GM21528 (cell line): ENCODE data around the gene PERP.
"Not testable (repeated sequence)": the region's sequence is repeated elsewhere in the genome, so short reads cannot be mapped to it uniquely, and the experiment has no call there.

ENCODE experiments used
- ATAC-seq: cut with Tn5 transposase; IDR thresholded peaks from one replicate; pipeline ENCODE4 v1.9.1; 2021; ENCODE audit warnings: mild to moderate bottlenecking, moderate library complexity; ENCODE audit not compliant: unreplicated experiment, low FRiP score

Gene PERP

GRCh38 chr6:138107078-138107751, at the start of gene PERP:
TSS of gene PERP (minus strand) at chr6:138107419. CDS start at chr6:138107340, 79 bp downstream.
- peak; percentile 66 for ATAC-seq

DNA sequence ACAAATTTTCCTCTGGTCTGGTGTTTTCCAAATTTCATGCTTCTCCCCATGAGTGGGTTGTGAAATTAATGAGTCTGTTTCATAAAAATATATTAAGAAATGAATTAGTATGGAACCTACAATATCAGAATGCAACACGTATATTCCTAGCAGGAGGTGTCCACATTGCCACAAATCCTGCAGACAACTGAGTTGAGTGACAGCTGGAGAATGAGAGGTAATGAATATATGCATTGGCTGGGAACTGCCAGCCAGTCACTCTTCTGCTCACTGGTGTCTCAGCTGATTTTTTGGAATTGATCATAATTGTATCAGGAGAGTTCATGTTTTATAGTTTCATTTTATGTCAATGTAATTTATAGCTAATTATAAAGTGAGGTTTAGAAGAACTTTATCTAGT, 48.2 kb upstream of the PERP start:
- ATAC-seq, result no peak

DNA sequence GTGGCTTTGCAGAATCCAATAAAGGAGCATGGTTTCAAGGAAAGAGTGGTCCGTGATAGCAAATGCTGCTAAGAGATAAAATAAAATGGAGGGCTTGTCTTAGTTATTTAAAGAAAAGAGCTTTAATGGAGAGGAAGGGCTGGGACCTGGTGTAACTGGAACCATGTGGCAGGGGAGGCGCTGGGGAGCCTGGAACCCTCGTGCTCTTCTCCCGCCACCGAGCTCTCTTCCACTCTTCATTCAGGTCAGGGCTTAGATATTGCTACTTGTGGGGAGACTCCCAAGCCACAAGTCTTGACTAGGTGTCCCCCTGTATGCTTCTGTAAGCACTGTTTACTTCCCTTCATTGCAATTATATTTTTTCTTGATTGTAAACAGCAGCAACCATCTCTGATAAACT, 39.3 kb upstream of the PERP start:
- ATAC-seq, result no peak

- no peak for ATAC-seq
Observed at GRCh38 chr6:138145402-138145801, 38.2 kb upstream of the PERP start.

DNA sequence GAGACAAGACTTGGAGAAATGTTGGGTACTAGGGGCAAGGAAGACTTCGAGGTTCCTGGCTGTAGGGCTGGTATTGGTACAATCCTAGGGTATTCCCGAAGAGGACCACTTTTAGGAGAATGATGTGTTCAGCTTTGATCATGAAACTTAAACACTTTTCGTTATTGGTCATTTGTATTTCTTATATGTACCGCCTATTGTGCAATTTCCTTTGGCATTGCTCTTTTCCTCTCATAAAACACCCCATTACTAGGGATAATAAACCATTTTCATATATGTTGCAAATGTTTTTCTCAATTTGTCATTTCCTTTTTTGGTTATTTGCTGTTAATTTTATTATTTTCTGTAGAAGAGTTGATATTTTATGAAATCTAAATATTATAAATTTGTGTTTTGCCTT, 35.6 kb upstream of the PERP start:
- no peak for ATAC-seq

DNA sequence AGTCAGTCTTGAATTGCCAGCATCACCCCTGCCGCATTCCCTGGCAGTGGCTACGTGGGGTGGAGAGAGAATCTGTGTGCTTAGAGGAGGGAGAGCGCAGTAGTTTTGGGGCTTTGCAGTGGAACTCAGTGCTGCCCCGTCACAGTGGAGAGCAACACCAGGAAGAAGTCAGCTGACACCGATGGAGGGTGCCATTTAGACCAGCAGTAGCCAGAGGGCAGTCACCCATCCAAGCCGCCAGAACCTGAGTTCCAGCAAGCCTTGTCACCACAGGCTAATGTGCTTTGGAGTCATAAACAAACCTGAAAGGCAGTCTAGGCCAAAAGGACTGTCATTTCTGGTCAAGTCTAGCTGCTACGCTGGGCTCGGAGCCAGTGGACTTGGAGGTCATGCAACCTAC, 22.0 kb upstream of the PERP start:
- no peak for ATAC-seq

DNA sequence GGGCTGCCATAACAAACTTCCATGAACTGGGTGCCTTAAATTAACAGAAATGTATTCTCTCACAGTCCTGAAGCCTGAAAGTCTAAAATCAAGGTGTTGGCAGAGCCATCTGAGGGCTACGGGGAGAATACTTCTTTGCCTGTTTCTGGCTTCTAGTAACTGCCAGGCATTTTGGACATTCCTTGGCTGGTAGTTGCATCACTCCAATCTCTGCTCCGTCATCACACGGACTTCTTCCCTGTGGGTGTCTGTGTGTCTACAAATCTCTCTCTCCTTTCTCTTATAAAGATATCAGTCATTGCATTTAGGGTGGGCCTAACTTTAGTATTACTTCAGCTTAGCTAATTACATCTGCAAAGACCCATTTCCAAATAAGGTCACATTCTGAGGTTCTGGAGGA, 20.9 kb upstream of the PERP start:
- no peak for ATAC-seq

GRCh38 chr6:138124096-138124495, 16.9 kb upstream of the PERP start:
- ATAC-seq, result no peak

DNA sequence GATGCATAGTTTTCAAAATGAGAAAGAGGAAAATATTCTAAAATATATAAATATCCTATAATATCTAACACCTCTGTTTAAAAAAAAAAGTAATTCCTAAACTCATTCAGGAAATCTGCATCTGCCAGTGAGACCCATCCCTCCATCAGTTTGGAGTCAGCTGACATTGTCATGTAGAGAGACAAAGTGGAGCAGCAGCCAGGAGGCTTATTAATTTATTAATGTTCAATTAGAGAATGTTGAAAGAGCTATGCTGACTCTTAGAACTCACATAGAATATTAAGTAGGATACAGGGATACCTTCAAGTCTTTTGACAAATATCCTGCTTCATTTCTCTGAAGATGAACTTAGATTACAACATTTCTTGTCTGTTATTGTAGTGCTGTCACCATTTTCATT, 12.8 kb upstream of the PERP start:
- no peak for ATAC-seq

- ATAC-seq, result not testable (repeated sequence)
Observed at GRCh38 chr6:138119229-138119628, 12.0 kb upstream of the PERP start.

- ATAC-seq, result no peak
Observed at GRCh38 chr6:138117376-138117914, 10.2 kb upstream of the PERP start.

- ATAC-seq, result no peak
Observed at GRCh38 chr6:138116661-138116999, 9.4 kb upstream of the PERP start.

GRCh38 chr6:138115877-138116660, 8.8 kb upstream of the PERP start:
- ATAC-seq, result peak; percentile 75

DNA sequence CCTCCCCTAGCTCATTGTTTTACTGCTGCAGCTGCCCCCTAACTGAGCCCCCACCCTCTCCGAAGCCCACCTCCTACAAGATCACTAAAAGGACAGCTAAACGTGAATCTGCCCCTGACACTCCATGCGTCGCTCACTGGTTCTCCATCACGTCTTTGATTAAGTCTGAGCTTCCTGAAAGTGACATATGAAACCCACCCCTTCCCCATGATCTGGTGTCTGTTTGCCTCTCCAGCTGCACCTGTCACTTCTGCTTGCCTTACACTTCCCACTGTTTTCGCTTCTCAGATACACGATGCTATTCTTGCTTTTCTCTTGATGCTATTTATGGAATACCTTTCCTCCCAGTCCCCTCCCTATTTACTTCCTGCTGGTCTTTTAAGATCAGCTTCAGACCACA, 8.0 kb upstream of the PERP start:
- ATAC-seq, result no peak

DNA sequence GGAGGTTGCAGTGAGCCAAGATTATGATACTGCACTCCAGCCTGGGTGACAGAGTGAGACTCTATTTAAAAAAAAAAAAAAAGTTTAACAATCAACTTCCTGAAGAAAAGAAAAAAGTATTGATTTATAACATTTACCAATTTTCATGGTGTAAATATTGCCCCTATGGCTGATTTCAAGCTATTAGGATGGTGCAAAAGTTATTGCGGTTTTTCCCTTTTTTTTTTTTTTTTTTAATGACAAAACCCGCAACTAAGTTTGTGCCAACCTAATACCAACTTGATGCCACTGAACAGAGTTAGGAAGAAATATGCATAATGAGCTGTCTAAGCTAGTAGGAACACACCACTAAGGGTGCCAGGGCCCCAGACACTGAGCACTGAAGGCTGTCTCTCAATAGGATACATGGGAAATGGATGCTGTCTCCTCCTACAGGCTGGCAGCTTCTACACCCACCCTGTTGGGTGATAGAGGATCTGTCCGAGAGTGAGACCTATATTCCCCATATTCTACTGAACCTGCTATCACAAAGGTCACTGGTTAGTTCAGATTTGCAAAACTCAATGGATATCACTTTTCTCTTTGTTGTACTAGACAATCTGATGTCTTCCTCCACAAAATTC, 6.5 kb upstream of the PERP start:
- ATAC-seq, result no peak

DNA sequence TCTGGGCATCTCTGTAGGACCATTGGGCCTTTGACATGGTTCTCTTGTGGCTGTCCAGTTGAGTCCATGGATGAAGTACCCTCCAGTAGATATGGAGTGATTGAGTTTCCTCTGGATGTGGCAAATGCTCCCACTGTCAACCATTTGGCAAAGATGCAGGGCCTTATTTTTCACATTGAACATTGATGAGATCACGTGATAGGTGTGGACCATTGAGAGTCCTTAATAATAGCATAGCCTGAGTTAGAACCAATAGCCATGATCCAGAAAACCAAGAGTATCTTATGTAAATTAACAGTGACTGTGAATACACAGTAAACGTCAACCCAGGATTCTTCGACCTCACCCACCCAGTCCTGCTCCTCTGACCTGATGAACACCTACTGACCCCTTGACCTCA, 3.0 kb upstream of the PERP start:
- ATAC-seq, result no peak

DNA sequence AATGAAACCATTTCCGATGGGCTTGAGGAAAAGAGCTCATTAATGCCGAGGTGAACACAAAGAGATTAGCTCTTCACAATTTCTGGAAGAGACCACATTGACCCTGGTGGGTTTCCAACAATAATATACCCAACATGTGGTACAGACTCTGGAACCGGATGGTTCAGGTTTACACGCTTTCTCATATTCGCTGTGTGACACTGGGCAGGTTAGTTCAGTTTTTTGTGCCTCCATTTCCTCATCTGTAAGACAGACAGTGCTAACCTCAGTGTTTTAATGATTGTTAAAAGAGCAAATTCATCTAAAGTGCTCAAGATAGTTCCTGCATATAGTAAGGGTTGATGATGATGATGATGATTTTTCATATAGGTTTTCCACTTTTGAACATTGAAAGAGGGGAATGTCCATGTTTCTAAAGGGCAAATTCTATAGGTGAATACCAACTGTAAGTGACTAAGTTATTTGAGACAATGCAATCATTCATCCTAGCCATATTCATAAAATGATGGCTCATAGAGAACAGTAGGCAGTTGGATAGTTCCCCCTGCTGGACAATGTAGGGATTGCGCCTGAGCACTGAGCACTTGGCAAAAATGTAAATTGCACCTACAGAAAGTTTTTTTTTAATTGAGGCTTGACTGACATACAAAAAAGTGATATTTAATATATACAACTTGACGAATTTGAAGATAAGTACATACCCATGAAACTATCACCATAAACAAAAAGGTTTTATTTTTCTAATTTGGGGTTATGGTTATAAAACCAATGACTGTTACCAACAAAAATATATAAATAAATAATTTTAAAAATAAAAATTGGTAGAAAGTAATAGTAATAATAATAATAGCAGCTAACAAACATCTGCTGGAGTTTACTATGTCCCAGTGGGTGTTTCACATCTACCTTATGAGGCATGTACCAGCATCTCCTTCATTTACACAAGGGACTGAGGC, 2.1 kb upstream of the PERP start:
- no peak for ATAC-seq

- no peak for ATAC-seq
Observed at GRCh38 chr6:138107752-138108592, 753 bp upstream of the PERP start.

- no peak for ATAC-seq
Observed at GRCh38 chr6:138106665-138107077, 548 bp downstream of the PERP start.
